ENCODE results near the gene PARD3. TPM values are rescaled to one million over a fixed set of nuclear protein-coding genes. Genes with fewer than 3 reads are reported as not detected.

PARD3 gene
- total RNA-seq, 4 donors from 2014 or later = 39.2 to 124 (median 48.0) TPM

DNA sequence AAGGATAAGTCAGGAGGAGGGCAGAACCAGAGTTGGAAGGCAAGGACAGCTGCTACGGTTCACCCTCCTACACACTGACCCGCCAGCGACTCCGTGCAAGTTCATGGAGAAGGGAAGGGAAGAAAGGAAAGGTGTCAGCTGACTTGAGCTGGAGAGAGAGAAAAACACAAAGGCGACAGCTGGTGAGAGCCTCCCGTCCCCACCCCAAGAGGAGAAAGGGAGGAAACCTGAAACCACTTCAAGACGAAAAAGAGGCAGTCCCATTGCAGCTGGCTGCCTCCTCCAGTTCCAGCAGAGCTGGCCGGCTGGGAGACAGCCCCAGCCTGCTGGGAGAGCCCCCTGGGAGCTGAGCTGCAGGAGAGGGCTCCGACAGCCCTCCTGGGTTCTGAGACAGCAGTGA, 75.2 kb downstream of the PARD3 start:
- peak in 2 of 3 donors; percentile 49 to 54 for DNase-seq
- no peaks in the 10 kb centered on the region for H3K36me3 ChIP-seq
- TF ChIP-seq POLR2A (IDR thresholded peaks at IDR 0.05) = no peak
- TF ChIP-seq, protein P1, sequence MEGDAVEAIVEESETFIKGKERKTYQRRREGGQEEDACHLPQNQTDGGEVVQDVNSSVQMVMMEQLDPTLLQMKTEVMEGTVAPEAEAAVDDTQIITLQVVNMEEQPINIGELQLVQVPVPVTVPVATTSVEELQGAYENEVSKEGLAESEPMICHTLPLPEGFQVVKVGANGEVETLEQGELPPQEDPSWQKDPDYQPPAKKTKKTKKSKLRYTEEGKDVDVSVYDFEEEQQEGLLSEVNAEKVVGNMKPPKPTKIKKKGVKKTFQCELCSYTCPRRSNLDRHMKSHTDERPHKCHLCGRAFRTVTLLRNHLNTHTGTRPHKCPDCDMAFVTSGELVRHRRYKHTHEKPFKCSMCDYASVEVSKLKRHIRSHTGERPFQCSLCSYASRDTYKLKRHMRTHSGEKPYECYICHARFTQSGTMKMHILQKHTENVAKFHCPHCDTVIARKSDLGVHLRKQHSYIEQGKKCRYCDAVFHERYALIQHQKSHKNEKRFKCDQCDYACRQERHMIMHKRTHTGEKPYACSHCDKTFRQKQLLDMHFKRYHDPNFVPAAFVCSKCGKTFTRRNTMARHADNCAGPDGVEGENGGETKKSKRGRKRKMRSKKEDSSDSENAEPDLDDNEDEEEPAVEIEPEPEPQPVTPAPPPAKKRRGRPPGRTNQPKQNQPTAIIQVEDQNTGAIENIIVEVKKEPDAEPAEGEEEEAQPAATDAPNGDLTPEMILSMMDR (IDR thresholded peaks at IDR 0.05) = no peak
- peak overlapping the region in 1 of 4 donors; percentile 2 for H3K4me3 ChIP-seq
- peaks cover 0 to 23% (median 0%) of the 10 kb centered on the region in 4 donors for H3K4me1 ChIP-seq
- no peaks in the 10 kb centered on the region for H3K9me3 ChIP-seq
- H3K27ac ChIP-seq = peak overlapping the region in 2 of 4 donors; percentile 5 to 11
- H3K27me3 ChIP-seq = no peaks in the 10 kb centered on the region

DNA sequence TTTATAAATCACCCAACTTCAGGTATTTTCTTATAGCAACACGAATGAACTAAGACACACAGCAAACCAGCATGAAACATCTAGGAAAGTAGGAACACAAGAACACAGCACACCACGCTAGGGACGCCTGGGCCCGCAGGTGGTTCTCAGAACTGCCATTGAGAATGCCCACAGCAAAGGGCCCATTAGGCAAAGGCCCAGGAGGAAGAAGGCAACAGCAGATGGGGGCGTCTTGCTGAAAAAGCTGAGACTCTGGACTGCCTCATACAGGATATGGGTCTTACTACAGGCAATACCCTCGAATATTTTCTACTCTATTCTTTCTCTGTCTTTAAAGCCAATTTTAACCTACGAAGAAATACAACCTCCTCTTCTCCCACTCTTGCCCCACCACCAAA, 77.3 kb downstream of the PARD3 start:
- peaks cover 0 to 25% (median 0%) of the 10 kb centered on the region in 4 donors for H3K4me1 ChIP-seq
- no peak for TF ChIP-seq POLR2A (IDR thresholded peaks at IDR 0.05)
- TF ChIP-seq, protein P1 (IDR thresholded peaks at IDR 0.05) = no peak

DNA sequence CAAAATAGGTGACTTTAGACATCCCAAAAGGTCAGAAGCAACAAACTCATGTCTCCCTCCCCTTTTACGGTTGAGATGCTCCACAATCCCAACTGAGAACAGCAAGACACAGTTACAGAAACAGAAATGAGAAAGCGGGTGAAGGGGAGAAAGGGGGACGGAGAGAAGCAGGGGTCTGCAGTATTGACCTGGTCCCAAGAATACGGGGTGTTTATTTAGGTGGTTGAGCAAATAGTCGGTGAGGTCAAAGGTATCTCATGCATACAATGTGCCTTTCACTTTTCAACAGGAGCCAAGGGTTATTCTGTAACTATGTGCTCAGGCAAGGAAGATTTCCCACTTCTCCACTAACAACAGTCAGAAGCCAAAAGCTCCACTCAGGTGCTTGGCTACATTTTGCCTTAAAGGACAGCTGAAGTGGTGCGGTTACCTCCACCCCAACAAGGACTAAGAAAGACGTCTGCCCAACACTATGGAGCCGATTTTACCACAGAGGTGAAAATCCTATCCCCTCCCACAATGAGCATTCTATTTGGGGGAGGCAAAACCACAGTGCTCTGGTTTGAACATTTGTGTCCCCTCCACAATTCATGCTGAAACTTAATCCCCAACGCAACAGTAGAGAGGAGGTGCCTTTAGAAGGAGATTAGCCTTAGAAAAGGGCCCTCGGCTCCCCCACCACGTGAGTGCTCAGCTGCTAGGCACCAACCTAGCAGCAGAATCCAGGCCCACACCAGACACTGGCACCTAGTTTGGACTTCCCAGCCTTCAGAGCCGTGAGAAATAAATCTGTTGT, 77.9 kb downstream of the PARD3 start:
- H3K4me3 ChIP-seq = no peak overlapping the region
- no peaks in the 10 kb centered on the region for H3K9me3 ChIP-seq
- DNase-seq = no peak
- TF ChIP-seq, protein P1 (IDR thresholded peaks at IDR 0.05) = no peak
- no peak for TF ChIP-seq POLR2A (IDR thresholded peaks at IDR 0.05)
- peaks cover 0 to 30% (median 0%) of the 10 kb centered on the region in 4 donors for H3K4me1 ChIP-seq
- no peaks in the 10 kb centered on the region for H3K27me3 ChIP-seq
- H3K27ac ChIP-seq = peak overlapping the region in 1 of 4 donors; percentile 48
- H3K36me3 ChIP-seq = no peaks in the 10 kb centered on the region

More for the DNA sequence above, 77.3 kb downstream of the PARD3 start:
- Histone ChIP-seq H3K27me3 (no peaks in the 10 kb centered on the region), H3K36me3 (no peaks in the 10 kb centered on the region), H3K27ac (peak overlapping the region in 1 of 4 donors; percentile 48), H3K4me3 (no peak overlapping the region), H3K9me3 (no peaks in the 10 kb centered on the region)
- no peak for DNase-seq

DNA sequence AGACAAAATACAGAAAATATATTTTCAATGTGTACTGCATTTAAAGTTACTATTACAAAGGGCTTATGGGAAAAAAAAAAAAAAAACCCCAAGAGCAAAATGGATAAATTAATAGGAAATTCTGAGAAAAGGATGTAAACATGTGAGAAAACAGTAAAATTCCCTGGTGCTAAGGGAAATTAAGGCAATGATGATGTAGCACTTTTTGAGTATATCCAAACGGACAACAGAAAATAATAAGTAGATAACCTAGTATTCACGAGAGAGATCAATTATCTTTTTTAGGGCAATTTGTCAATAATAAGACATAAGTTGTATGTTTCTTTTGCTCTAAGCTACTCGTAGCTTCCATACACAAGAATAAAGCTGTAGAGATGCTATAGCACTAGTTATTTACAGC, 80.2 kb downstream of the PARD3 start:
- peaks cover 0 to 35% (median 0%) of the 10 kb centered on the region in 4 donors for H3K4me1 ChIP-seq
- DNase-seq = no peak

DNA sequence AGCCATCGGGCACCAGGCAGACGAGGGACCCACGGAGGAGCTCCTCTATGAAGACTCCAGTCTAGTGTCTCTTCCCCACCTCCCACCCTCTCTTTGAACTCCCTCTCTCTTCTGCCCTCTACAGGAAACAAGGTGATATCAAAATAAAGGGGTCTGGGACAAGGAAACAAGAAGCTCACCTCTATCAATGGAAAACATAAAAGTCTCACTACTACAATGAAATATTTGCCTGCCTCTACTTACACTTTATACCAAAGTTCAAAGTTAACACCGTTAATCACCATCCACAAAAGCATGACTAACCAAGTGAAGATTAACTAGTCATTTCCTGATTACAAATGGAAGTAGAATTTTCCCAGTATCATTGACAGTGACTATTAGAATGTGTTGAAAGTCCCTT, 82.2 kb downstream of the PARD3 start:
- Histone ChIP-seq H3K9me3 (no peaks in the 10 kb centered on the region), H3K4me3 (no peak overlapping the region), H3K4me1 (peaks cover 0 to 38% (median 0%) of the 10 kb centered on the region in 4 donors), H3K27me3 (no peaks in the 10 kb centered on the region), H3K27ac (peak overlapping the region in 1 of 4 donors; percentile 18), H3K36me3 (no peaks in the 10 kb centered on the region)
- TF ChIP-seq, protein P1 (IDR thresholded peaks at IDR 0.05) = no peak
- no peak for TF ChIP-seq POLR2A (IDR thresholded peaks at IDR 0.05)
- DNase-seq = no peak

More for the DNA sequence above, 80.2 kb downstream of the PARD3 start:
- Histone ChIP-seq H3K9me3 (no peaks in the 10 kb centered on the region), H3K4me3 (no peak overlapping the region), H3K36me3 (no peaks in the 10 kb centered on the region), H3K27me3 (no peaks in the 10 kb centered on the region), H3K27ac (no peak overlapping the region)
- TF ChIP-seq POLR2A (IDR thresholded peaks at IDR 0.05) = no peak
- TF ChIP-seq, protein P1 (IDR thresholded peaks at IDR 0.05) = no peak

Data from Peyer's patch (tissue), 4 donors.